Measurements from ENCODE around the gene CAPN15. TPM values are rescaled to one million over a fixed set of nuclear protein-coding genes. Genes with fewer than 3 reads are reported as not detected.

CAPN15 gene
- total and polyA plus RNA-seq, 9 of the 15 experiments (the other 6 are each of a cell fraction or from before 2014, with no cell fraction given) = 0.62 to 111 (median 14.2) TPM

- TF ChIP-seq CTCF (IDR thresholded peaks at IDR 0.05 in 2 of 3, conservative IDR thresholded peaks at IDR 0.05 in 1 of 3; ENCODE audit: insufficient read depth in 2 of 3, low read depth in 1 of 3, low read length in 3 of 3) = peak in 2 of 3 experiments; percentile 21 to 35; a peak in 3 of 6 replicates
Observed at GRCh38 chr16:576823-577201, 49.3 kb downstream of the CAPN15 start (continued).

DNA sequence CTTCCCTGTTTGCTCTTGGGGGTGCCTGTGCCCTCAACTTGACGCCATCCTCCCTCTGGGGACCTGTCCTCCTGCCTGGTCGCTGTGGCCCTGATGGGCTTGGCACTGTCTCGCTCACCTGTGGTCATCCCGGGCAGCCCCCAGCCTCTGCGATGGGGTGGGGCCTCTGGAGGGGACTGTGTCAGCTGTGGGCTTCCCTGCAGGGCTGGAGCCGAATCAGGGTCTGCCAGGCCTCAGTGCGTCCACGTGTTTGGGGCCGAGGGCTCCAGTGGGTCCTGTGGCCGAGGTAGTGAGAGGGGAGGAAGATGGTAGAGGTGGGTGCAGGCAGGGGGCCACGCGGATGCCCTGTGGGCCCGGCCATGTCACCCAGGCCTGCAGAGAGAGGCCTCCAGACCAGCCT lies 50.3 kb downstream of the CAPN15 start:
- Histone ChIP-seq H2AFZ (ENCODE audit: low read depth, low read length) (no peak overlapping the region), H3K79me2 (ENCODE audit: control insufficient read depth, insufficient read depth, low read length) (no peaks in the 10 kb centered on the region), H4K20me1 (replicated peaks; ENCODE audit: control insufficient read depth, insufficient read depth, low read length) (peaks cover 10% of the 10 kb centered on the region), H3K4me2 (ENCODE audit: insufficient read depth, low read length) (no peak overlapping the region), H3K27me3 (ENCODE audit: control insufficient read depth in 2 of 2, insufficient read depth in 2 of 2, low read length in 2 of 2) (no peaks in the 10 kb centered on the region), H3K9me1 (ENCODE audit: control insufficient read depth, insufficient read depth, low read length) (peaks cover 3% of the 10 kb centered on the region), H3K9ac (ENCODE audit: insufficient read depth in 1 of 2, low read depth in 2 of 2, low read length in 2 of 2) (peak overlapping the region in 1 of 2 experiments; percentile 4; a peak in 1 of 4 replicates), H3K4me1 (replicated peaks in 1 of 2; ENCODE audit: control insufficient read depth in 2 of 2, insufficient read depth in 2 of 2, low read length in 2 of 2) (peaks cover 0 to 87% of the 10 kb centered on the region in 2 experiments; a peak in 4 of 5 replicates), H3K27ac (ENCODE audit: extremely low read depth, low read depth, low read length) (no peak overlapping the region), H3K4me3 (no peak overlapping the region), H3K36me3 (ENCODE audit: control insufficient read depth, insufficient read depth, low read length) (peaks cover 26% of the 10 kb centered on the region; the same call in 2 of the 3 replicates), H3K9me3 (replicated peaks; ENCODE audit: control insufficient read depth, insufficient read depth, low read depth, low read length) (no peaks in the 10 kb centered on the region)
- FAIRE-seq = no peak
- in situ Hi-C loops (cut with MboI) = loop anchor here (5.0 kb wide), 1 partner anchor 90 kb away; the partner anchor contains the start of gene RHOT2
- POLR2A ChIA-PET = interaction anchor here (0.8 to 2.0 kb wide), 2 partner anchors 11 to 189 kb away, joined by 3 to 6 read pairs; no protein-coding TSS in a partner anchor
- intact Hi-C loops (cut with micrococcal nuclease) = loop anchor here (5.0 kb wide), 1 partner anchor 90 kb away; the partner anchor contains the start of gene RHOT2
- DNase-seq (ENCODE audit: extremely low read depth in 1 of 4, low spot score in 3 of 4) = no peak
- 91% methylated on average over 13 of the region's 13 CpGs for WGBS (ENCODE audit: insufficient coverage, low coverage, missing lambda C conversion rate)
- ATAC-seq = no peak
- CTCF ChIA-PET (ENCODE audit: low intra/inter-chr PET ratio) = no interaction called here
- no TSS peak for BruUV-seq (replicated peaks)
- TF ChIP-seq FOXK1 (CRISPR knock-in tag; IDR thresholded peaks at IDR 0.05; ENCODE audit: borderline replicate concordance) (no peak), POLR2G (IDR thresholded peaks at IDR 0.05; ENCODE audit: low read depth, low read length) (peak; percentile 19), CCNT2 (IDR thresholded peaks at IDR 0.05; ENCODE audit: borderline replicate concordance, extremely low read depth, insufficient read length, low read depth, low read length) (no peak), TAF7 (tag; IDR thresholded peaks at IDR 0.05) (no peak), SLC30A9 (CRISPR knock-in tag; IDR thresholded peaks at IDR 0.05) (no peak), MAX (CRISPR knock-in tag; IDR thresholded peaks at IDR 0.05) (0 out of 2 replicates have a peak, but pooled peaks have one; percentile 6), ELF2 (CRISPR knock-in tag; IDR thresholded peaks at IDR 0.05) (no peak), PTTG1 (tag; IDR thresholded peaks at IDR 0.05; ENCODE audit: low read depth) (no peak), CHD4 (IDR thresholded peaks at IDR 0.05; ENCODE audit: insufficient read depth, insufficient replicate concordance, low read depth, low read length, poor library complexity, severe bottlenecking) (no peak)
- TF ChIP-seq, protein P1, sequence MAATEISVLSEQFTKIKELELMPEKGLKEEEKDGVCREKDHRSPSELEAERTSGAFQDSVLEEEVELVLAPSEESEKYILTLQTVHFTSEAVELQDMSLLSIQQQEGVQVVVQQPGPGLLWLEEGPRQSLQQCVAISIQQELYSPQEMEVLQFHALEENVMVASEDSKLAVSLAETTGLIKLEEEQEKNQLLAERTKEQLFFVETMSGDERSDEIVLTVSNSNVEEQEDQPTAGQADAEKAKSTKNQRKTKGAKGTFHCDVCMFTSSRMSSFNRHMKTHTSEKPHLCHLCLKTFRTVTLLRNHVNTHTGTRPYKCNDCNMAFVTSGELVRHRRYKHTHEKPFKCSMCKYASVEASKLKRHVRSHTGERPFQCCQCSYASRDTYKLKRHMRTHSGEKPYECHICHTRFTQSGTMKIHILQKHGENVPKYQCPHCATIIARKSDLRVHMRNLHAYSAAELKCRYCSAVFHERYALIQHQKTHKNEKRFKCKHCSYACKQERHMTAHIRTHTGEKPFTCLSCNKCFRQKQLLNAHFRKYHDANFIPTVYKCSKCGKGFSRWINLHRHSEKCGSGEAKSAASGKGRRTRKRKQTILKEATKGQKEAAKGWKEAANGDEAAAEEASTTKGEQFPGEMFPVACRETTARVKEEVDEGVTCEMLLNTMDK (IDR thresholded peaks at IDR 0.05; ENCODE audit: borderline replicate concordance, insufficient read depth, low read depth, low read length, poor library complexity, severe bottlenecking) = no peak

Measured in K562 (cell line).